ENCODE data around the gene MELK.
A peak's percentile ranks its signal among the peaks of the same experiment; 100 is the strongest.
"Not testable (repeated sequence)": the region's sequence is repeated elsewhere in the genome, so short reads cannot be mapped to it uniquely, and the experiment has no call there.

MELK gene

DNA sequence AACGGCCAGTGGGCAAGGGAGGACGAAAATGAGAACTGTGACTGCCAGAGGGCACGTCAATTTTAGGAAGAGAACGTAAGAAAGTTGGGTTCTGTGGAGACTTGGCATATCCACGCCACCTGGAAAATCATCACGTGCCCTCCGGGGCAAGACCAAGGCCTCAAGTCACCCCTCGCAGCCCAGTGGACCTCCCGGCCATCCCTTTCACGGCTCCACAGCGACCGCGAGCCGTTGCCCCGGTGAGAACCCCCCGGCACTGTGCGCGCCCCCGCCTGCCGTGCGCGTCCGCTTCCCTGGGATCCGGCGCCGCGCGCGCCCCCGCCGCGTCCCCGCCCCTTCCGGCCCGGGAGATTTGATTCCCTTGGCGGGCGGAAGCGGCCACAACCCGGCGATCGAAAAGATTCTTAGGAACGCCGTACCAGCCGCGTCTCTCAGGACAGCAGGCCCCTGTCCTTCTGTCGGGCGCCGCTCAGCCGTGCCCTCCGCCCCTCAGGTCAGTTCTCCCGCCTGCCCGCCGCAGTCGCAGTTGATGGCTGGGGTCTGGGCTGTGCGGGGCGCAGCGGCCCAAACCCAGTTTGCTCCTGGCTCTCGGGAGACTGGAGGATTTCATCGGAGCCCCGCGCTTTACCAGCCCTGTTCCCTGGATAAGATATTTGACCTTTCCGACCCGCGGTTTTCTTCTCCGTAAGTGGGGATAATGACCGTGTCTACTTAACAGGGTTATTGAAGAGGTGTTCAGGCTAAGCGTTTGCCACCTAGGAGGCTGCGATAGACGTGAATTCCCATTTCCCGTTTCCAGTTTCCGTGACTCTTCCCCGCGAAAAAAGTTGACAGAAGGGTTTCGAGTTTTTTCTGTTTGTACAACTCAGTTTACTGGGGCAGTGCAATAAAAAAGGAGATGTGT, at the start of gene MELK:
TSS of gene MELK (plus strand) at position 381 of the 904 bp plus-strand sequence. CDS start 8,787 bp downstream, outside the sequence.
- peak; percentile 97 for DNase-seq (ENCODE audit: low spot score)

DNA sequence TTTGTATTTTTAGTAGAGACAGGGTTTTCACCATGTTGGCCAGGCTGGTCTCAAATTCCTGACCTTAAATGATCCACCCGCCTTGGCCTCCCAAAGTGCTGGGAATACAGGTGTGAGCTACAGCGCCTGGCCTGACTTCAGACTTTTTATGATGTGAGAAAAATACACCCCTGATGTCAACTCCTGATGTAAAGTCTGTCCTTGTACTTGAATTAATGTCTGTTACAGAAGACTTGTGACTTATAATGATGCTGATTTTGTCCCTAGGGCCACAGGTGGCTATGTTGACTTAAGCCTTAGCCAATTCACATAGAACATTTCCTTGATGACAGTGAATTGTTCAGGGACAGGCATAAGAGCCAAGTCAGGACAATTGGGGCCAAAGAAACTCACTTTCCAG, 42.5 kb upstream of the MELK start:
- no peak for DNase-seq (ENCODE audit: low spot score)

DNA sequence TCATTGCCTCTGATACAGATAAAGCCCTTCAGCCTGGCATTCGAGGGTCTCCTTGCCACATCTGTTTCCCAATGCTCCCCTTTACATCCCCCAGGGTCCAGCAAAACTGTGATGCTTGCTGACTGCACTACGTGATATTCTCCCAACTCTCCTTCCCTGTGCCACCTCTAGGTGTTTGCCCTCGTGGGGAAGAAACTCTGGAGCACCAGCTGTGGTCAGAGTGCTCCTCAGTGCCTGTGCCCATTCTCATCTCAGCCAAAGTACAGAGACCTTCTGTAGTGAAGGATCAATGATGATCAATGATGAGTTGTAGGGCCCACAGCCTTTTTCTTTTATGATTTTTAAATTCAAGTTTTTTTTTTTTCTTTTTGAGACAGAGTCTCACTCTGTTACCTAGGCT, 40.3 kb upstream of the MELK start:
- DNase-seq (ENCODE audit: low spot score) = no peak

DNA sequence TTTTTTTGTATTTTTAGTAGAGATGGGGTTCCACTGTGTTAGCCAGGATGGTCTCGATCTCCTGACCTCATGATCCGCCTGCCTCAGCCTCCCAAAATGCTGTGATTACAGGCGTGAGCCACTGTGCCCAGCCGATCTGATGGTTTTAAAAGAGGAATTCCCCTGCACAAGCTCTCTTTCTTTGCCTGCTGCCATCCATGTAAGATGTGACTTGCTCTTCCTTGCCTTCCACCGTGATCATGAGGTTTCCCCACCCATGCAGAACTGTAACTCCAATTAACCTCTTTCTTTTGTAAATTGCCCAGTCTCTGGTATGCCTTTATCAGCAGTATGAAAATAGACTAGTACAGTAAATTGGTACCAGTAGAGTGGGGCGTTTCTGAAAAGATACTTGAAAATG, 39.0 kb upstream of the MELK start:
- not testable (repeated sequence) for DNase-seq (ENCODE audit: low spot score)

DNA sequence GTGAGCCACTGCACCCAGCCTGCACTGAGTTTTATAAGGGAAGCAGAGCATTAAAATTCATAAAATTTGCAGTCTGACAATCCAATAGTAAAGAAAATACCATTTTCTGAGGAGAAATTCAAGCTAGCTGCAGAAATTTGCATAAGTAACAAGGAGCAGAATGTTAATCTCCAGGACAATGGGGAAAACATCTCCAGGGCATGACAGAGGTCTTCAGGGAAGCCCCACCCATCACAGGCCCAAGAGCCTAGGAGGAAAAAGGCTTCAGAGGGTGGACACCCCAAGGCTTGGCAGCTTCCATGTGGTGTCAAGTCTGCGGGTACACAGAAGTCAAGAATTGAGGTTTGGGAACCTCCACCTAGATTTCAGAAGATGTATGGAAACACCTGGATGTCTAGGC, 37.6 kb upstream of the MELK start:
- no peak for DNase-seq (ENCODE audit: low spot score)

DNA sequence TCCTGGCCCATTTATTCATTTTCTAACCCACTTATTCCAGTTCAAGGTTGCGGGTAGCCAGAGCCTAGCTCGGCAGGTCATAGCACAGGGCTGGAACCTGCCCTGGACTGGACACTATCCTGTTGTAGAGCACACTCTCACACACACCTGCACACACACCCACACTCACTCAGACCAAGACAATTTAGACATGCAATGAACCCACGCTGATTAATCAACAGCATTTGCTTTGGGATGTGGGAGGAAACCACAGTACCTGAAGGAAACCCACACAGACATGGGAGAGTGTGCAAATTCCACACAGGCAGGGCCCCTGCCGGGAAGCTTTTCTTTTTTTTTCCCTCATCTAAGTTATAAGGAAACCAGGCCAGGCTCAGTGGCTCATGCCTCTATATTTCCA, 34.8 kb upstream of the MELK start:
- no peak for DNase-seq (ENCODE audit: low spot score)

DNA sequence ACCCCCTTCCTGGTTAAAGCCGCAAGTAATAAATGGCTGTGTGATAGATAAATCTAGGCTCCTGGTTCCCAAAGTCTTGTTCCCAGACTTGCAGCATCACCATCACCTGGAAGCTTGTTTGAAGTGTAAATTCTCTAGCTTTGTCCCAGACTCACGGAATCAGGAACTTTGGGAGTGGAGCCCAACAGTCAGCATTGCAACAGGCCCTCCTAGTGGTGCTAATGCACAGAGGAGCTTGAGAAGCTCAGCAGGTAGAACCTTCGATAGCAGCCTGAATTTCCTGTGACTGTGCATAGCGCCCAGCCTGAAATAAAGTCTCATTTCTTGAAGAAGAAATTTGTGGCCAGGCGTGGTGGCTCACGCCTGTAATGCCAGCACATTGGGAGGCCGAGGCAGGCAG, 30.3 kb upstream of the MELK start:
- DNase-seq (ENCODE audit: low spot score) = no peak

DNA sequence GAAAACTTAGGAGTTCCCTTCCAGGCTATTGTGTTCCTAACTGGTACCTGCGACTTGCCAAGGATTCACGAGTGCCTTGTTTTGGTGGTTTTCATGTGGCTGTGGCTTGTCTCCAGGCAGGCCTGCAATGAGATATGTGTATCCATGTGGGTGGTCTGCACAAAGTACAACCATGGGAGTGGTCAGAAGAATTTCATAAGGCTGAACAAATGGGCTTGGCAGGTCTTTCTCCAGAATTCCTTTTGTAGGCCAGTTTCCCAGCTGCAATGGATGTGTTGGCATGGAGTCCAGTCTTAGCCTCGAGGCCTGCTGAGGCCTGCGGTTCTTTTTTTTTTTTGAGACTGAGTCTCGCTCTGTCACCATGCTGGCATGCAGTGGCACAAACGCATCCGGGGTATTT, 28.8 kb upstream of the MELK start:
- DNase-seq (ENCODE audit: low spot score) = no peak

DNA sequence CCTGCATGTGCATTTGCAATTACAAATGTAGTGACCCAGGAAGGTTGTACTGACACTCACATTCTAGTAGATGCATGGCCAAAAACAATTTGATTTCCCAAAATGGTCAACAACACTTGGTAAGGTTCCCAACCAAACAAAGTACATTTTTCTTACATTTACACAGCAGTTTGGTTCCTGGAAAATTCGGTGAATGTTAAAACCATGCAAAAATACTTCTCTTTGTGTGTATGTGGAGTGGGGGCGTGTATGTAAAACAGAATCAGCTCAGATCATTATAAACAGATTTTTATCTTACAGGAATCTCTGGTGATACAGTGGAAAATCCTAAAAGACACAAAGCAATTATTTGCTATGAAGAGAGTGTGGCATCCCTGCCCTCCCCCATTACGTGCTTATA, 25.1 kb upstream of the MELK start:
- no peak for DNase-seq (ENCODE audit: low spot score)

DNA sequence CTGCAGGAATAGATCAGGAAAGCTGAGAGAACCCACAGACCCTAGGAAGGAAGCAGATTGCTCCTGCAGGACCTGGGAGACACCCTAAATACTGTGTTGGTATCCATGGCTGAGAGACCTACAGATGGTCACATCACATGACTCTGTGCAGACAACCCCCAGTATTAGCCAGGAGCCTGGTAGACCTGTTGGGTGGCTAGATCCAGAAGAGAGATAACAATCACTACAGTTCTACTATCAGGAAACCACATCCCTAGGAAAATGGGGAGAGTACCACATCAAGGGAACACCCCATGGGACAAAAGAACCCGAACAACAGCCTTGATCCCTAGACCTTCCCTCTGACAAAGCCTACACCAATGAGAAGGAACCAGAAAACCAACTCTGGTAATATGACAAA, 24.2 kb upstream of the MELK start:
- DNase-seq (ENCODE audit: low spot score) = no peak

DNA sequence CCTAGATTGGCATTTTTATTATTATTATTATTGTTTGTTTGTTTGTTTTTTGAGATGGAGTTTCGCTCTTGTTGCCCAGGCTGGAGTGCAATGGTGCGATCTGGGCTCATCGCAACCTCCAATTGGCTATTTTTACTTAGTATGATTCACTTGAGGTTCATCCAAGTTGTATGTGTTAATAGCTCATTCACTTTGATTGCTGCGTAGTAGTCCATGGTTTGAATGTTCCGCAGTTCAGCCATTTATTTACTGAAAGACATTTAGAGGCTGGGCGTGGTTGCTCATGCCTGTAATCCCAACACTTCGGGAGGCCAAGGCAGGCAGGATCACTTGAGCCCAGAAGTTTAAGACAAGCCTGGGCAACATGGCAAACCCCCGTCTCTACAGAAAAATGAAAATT, 22.6 kb upstream of the MELK start:
- DNase-seq (ENCODE audit: low spot score) = no peak

DNA sequence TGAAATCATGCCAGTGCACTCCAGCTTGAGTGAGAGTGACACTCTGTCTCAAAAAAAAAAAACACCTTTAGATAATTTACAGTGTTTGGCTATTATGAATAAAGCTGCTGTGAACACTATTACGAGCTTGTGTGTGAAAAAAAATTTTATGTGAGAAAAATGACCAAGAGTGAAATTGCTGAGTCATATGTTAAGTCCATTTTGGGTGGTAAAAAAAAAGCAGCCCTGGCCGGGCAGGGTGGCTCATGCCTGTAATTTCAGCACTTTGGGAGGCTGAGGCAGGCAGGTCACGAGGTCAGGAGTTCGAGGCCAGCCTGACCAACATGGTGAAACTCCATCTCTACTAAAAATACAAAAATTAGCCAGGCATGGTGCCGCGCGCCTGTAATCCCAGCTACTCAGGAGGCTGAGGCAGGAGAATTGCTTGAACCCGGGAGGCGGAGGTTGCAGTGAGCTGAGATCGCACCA, 22.0 kb upstream of the MELK start:
- DNase-seq (ENCODE audit: low spot score) = not testable (repeated sequence)

DNA sequence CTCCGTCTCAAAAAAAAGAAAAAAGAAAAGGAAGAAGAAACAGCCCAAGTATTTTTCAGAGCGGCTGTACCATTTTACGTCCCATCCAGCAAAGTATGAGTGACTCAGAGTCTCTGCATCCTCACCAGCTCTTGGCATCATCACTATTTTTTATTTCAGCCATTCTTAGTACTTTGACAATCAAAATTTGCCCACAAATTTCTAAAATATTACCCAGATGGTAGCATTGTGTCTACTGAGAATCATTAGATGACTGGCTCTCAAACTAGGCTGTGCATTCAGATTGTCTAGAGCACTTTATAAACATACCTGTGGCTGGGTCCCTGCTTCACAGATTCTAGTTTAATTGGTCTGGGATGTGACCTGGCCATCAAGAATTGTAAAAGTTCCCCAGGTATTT, 21.6 kb upstream of the MELK start:
- DNase-seq (ENCODE audit: low spot score) = no peak

DNA sequence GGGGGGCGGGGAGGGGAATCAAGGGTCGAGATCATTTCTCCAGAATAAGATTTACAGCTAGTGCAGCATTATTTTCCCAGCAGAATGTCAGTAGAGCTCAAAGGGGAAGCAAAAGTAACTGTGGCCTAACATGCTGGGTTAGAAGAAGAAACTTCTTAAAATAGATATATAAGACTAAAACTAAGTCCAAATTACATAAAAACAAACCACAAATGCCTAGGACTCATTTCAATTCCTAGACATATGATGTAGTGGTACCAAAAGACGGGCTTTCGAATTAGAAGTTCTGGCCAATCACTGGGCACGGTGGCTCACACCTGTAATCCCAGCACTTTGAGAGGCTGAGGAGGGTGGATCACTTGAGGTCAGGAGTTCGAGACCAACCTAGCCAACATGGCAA, 20.8 kb upstream of the MELK start:
- no peak for DNase-seq (ENCODE audit: low spot score)

DNA sequence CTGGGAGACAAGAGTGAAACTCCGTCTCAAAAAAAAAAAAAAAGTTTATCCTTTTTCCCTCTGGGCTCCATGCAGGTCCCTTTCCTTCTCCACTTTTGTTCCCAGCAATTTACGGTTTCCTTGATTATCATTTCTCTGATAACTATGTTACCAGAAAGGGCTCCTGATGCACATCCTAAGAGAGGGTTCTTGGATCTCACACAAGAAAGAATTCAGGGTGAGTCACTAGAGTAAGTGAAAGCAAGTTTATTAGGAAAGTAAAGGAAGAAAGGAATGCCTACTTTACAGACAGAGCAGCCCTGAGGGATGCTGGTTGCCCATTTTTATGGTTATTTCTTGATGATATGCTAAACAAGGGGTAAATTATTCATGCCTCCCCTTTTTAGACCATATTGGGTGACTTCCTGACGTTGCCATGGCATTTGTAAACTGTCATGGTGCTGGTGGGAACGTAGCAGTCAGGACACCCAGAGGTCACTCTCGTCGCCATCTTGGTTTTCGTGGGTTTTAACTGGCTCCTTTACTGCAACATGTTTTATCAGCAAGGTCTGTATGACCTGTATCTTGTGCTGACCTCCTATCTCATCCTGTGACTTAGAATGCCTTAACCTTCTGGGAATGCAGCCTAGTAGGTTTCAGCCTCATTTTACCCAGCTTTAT, 13.5 kb upstream of the MELK start:
- no peak for DNase-seq (ENCODE audit: low spot score)

DNA sequence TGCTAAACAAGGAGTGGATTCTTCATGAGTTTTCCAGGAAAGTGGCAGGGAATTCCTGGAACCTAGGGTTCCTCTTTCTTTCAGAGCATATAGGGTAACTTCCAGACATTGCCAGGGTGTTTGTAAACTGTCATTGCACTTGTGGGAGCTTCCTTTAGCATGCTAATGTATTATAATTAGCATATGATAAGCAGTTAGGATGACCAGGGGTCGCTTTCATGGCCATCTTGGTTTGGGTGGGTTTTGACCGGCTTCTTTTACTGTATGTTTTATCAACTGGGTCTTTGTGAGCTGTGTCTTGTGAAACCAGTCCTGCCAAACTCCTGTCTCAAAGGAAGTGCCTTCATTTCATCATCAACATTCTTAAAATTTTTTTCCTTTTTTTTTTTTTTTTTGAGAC, 11.9 kb upstream of the MELK start:
- no peak for DNase-seq (ENCODE audit: low spot score)

DNA sequence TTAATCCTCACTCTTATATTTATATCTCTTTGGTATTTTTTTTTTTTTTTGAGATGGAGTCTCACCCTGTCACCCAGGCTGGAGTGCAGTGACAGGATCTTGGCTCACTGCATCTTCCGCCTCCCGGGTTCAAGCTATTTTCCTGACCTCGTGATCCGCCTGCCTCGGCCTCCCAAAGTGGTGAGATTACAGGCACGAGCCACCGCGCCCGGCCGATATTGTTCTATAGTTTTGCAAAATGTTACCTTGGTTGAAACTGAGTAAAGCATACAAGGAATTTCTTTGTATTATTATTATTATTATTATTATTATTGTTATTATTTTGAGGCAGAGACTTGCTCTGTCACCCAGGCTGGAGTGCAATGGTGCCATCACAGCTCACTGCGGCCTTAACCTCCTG, 9.9 kb upstream of the MELK start:
- not testable (repeated sequence) for DNase-seq (ENCODE audit: low spot score)

DNA sequence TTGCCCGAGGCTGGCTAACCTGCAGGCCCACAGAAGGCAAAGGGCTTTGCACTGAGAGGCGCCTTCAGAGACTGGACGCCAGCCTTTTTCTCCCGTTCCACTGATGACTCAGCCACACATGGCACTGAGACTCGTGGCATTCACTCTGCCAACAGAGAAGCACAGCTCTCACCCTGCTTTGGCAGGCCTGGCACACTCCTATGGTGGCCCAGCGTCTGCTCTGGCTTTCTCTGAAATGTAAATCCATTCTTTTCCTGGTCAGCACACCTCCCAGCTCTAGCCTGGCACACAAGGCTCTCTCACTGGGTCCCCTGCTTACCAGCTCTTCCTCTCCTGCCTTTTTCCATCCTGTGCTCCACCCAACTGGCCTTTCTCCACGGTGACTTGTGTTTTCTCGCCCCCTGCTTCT, 5.9 kb upstream of the MELK start:
- no peak for DNase-seq (ENCODE audit: low spot score)

DNA sequence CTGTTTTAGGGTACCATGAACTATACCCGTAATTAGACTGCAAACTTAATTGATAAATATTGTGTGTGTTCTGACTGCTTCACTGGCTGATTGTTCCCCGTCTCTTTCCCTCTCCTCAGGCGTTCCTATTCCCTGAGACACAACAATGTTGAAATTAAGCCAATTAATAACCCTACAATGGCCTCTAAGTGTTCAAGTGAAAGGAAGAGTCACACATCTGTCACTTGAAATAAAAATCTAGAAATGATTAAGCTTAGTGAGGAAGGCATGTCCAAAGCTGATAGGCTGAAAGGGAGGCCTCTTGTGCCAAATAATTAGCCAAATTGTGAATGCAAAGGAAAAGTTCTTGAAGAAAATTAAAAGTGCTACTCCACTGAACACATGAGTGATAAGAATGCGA, 4.0 kb upstream of the MELK start:
- DNase-seq (ENCODE audit: low spot score) = not testable (repeated sequence)

DNA sequence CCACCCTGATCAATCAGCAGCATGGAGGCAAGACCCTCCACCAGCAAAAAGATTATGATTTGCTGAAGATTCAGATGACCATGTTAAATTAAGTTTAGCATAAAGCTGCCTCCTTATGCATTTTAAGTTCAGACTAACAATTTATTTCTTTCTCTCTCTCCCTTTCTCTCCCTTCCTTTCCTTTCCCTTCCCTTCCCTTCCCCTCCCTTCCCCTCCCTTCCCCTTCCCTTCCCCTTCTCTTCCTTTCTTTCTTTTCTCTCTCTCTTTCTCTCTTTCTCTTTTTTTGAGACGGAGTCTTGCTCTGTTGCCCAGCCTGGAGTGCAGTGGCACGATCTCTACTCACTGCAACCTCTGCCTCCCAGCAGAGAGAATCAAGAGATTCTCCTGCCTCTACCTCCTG, 1.4 kb upstream of the MELK start:
- DNase-seq (ENCODE audit: low spot score) = no peak

DNA sequence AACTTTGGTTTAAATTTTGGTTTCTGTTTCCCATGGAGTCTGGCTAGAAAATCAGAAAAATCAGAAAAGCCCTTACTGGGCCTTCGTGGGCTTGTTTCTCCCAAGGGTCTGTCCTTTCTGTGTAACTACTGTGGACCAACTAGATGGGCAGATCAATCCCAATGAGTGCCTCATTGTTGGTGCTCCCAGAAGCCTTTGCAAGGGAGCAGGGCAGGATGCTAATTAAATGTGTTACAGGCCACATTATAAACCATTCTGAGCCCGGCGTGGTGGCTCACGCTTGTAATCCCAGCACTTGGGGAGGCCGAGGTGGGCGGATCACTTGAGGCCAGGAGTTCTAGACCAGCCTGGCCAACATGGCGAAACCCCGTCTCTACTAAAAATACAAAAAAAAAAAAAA, 1.4 kb downstream of the MELK start:
- DNase-seq (ENCODE audit: low spot score) = not testable (repeated sequence)

DNA sequence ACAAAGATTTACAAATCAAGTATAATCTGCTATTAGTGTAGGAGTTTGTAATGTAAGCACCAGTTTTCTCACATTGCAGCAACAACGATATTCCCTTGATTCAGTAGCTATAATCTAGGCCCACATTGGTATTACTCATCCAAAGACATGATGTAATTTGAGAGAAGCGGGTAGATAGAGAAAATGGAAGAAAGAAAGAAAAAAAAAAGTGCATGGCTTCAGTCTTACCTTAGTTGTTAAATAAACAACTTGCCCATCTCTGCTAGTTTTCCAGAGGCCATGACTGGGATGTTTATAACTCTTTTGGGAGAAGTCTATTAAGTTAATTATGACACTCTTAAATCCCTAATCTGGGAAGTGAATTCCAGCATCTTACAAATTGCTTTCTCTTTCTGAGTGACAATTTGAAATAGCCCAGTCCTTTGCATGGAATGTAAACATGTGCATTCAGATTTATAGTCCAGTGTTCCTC, 2.8 kb downstream of the MELK start:
- peak; percentile 38 for DNase-seq (ENCODE audit: low spot score)

DNA sequence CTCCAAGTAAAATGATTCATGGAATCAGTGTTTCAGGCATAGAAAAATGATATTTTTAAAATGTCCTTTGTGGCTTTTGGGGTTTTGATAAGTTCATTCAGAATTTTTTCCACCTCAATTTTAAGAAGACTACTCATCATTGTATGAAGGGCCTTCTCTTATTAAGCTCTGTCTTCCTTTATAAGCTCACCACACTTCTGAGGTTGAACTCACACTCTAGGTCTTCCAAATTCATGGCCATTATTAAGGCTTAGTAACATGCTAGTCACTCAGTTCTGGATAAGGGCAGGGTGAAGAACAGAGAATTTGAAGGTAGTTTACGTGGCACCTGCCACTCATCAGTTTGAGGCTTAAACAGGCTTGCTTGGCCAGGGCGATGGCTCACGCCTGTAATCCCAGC, 4.2 kb downstream of the MELK start:
- DNase-seq (ENCODE audit: low spot score) = no peak
